DMS 273 treated with DMSO at 0.1 percent for 48 hours (cell line): ENCODE results near the gene PARP11.

Experiments used
- DNase-seq: peaks from one replicate; lab custom pipeline; 2025; lab: John Stamatoyannopoulos, UW

Gene PARP11

GRCh38 chr12:3770891-3771290 lies 102.3 kb downstream of the PARP11 start:
- no peak for DNase-seq

GRCh38 chr12:3768911-3769447 lies 104.2 kb downstream of the PARP11 start:
- DNase-seq, result no peak

- DNase-seq, result no peak
These were observed 112.0 kb downstream of the PARP11 start for GRCh38 chr12:3761116-3761735.

- no peak for DNase-seq
These were observed 113.3 kb downstream of the PARP11 start for GRCh38 chr12:3759878-3760277.
